Left cardiac atrium (tissue), 4 donors: ENCODE data around the gene FBXW5. TPM values are rescaled to one million over a fixed set of nuclear protein-coding genes. Genes with fewer than 3 reads are reported as not detected.
A peak's percentile ranks its signal among the peaks of the same experiment; 100 is the strongest.

Source experiments
- ATAC-seq, 2 donors: fragments of 200-7000 bp; cut with Tn5 transposase; one replicate each; pipeline ENCODE4 v1.9.1; 2020; ENCODE audit warnings: mild to moderate bottlenecking in 2 of 2, moderate library complexity in 2 of 2
- DNase-seq: peaks from one replicate; pipeline ENCODE4 v3.0.0-alpha.2; 2020
- intact Hi-C, 2 donors: fragments of 100-400 bp; cut with DNase I; formaldehyde crosslinking; loops; one replicate each; pipeline versions ENCODE4 v1.14.1 to v1.15.1; 2022 to 2023
- total RNA-seq, 2 donors: library from RNA; stranded (reverse); fragmentation: NEBNext Ultra II Directional; extraction: Animal tissue kit (Norgen Biotek cat#: 25700); gene quantifications; one replicate each; pipeline ENCODE4 v1.2.1, GENCODE V29; 2021
- donor health status: DM: no; HTN: yes; CAD: no.
- donor health status: DM: no; HTN: yes; CAD: no; lungs with severe emphysema.
- donor health status: DM: yes; HTN: yes; CAD: no.
- donor health status: Dilated cardiomyopathy.

FBXW5 gene
- total RNA-seq, 2 donors from 2014 or later = 98.4 to 130 TPM

DNA sequence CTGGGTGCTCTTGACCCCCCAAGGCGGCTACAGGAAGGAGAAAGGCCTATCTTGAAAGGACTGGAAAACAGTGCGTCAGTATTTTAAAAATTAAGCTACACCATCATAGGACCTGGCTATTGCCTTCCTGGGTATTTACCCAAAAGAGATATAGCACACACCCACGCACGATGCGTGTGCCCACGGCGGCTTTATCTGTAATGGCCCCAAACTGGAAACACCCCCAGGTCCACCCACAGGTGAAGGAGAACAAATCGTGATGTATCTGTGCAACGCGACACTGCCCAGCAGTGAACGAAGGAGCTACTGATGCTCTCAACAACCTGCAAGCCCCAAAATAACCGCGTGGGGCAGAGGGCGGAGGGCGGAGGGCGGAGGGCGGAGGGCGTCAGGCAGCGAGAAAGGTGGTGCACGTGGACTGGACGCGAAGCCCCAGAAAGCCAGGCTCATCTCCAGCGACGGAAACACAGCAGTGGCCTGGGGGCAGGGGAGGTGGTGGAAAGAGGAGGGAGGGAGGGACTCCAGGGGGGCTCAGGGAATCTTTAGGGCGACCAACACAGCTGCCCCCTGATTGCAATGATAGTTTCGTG, 20.4 kb upstream of the FBXW5 start:
- no peak for ATAC-seq
- intact Hi-C loops = no loop called here
- no peak for DNase-seq

DNA sequence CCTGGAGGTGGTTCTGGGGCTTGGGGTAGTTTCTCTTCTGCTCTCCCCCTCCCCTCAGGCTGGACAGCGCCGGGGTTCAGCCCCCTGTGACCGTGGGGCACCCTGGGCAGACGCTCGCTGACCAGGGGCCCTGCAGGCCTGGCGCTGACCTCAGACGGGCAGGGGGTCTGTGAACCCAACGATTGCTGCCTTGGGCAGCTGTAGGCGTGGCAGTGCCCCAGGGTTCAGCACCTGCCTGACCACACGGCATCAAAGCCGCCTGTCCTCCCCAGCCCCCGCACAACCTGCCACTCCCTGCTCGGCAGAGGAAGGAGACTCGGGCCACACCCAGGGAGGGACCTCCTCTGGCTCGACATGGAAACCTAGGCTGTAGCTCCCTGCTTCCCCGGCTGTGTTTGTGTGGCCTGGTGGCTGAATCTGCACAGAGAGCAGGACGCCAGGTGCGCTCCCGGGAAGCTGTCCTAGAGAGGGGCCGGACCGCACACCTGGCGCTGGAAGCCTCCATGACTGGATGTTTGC, 19.7 kb upstream of the FBXW5 start:
- DNase-seq (no peak), ATAC-seq (no peak)
- intact Hi-C loops = no loop called here

DNA sequence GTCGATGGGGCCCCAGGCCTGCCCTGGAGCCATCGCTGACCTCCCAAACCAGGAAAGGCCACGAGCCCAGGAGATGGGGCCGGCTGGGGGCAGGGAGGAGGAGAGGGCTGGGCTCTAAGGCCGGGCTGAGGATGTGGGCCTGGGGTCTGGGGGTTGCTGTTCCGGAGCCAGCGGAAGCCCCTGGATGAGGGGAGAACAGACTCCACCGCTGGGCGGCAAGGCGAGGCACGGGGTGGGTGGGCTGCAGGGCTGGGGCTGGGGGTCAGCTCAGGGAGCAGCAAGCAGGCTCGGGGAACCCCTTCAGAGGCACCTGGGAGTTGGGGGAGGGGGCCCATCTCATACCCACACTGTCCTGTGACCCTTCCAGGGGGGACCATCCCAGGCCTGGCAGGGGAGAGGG, 19.2 kb upstream of the FBXW5 start:
- intact Hi-C loops = no loop called here
- DNase-seq = no peak
- ATAC-seq = no peak

DNA sequence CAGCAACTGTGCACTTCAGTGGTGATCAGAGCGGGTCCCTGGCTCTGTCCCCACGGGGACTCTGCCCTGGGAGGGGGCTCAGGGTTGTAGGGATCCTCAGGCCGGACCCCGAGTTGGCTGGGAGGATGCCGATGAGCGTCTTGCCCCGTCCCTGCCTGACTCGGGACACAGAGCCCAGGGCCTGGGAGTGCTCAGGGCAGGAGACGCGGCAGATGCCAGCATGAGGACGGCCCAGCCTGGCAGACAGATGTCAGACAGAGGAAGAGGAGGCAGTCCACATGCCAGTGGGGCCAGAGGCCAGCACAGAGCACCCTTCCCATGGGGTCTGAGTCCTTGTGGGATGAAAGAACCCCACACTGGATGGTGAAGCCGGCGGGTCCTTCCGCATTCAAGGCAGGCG, 18.8 kb upstream of the FBXW5 start:
- intact Hi-C loops = no loop called here
- DNase-seq (no peak), ATAC-seq (no peak)

DNA sequence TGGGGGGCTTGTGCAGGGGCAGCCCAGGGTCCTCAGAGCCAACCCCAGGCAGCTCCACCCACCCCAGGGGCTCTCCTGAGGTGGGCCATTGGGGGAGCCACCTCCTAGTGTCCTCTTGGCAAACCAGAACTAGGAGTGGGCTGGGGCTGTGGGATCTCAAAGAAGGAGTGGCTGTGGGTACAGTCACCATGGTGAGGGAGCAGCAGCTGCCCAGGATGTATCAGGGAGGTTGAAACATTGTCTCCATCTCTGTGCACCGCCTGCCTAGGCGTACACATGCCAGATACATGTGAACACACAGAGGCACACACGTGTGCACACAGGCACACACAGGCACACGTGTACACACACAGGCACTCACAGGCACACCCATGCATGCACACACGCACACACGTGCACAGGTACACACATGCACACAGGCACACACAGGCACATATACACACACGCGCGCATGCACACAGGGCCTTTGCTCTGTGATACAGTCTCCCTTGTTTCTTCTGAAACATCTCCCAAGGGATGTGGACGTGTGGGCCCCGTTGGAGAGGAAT, 18.2 kb upstream of the FBXW5 start:
- ATAC-seq = no peak
- no peak for DNase-seq
- intact Hi-C loops = no loop called here

DNA sequence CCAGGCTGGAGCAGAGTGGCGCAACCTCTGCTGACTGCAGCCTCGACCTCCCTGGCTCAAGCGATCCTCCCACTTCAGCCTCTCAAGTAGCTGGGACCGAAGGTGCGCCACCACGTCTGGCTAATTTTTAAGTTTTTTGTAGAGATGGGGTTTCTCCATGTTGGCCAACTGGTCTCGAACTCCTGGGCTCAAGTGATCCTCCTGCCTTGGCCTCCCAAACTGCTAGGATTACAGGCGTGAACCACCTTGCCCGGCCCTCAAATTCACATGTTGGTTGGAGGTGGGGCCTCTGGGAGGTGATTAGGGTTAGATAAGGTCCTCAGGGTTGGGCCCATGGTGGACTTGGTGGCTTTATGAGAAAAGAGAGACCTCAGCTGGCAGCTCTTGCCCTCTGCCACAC, 17.6 kb upstream of the FBXW5 start:
- intact Hi-C loops = no loop called here
- no peak for ATAC-seq
- no peak for DNase-seq

DNA sequence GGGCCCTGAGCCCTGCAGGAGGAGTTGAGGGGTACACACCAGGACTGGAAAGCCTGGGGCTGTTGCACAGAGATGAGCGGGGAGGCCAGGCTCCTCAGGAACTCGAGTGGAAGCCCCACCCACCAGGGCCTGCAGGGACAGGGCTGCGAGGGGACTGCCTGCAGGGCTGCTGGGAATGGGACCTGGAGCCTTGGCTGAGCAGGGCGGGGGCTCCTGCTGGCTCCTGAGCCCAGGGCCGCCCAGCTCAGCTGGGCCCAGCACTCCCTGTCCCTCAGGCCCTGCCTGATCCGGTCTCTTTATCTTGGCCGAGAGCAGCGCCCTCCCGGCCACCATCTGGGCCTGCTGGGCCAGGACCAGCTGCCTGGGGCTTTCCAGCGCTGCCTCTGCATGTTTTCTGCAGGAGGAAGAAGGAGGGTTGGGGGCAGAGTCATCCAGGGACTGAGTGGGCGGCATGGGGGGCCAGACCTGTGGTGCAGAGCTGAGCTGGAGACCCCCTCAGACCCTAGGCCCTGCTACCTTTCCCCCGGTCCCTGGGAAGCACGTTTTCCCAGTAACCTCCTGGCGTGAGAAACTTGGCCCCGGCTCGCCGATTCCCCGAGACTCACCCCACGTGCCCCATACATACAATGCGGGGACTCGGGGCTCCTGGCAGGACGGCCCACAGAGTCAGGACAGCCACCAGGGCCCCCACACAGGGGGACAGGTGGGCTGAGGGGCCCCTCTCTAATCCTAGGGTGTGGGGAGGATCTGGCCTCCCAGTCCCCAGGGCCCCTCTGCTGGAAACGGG, 16.9 kb upstream of the FBXW5 start:
- intact Hi-C loops = no loop called here
- peak; percentile 79 to 93 for ATAC-seq
- DNase-seq = peak; percentile 68

DNA sequence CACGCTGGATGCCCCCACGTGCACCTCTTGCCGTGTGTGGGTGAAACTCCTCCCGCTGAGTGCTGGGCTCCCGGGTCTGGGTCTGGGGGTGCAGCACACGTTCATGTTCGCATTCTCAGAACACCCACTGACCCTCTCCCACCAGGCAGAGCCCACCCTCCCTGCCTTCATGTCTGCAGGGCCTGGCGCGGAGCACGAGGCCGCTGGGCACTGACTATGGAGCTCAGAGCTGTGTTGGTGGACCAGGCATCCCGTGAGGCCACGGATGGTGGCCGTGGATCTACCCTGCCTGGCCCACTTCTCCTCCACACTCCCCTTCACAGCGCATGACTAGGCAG, 16.4 kb upstream of the FBXW5 start:
- ATAC-seq (peak in 1 of 2 donors; percentile 2), DNase-seq (no peak)
- intact Hi-C loops = no loop called here

DNA sequence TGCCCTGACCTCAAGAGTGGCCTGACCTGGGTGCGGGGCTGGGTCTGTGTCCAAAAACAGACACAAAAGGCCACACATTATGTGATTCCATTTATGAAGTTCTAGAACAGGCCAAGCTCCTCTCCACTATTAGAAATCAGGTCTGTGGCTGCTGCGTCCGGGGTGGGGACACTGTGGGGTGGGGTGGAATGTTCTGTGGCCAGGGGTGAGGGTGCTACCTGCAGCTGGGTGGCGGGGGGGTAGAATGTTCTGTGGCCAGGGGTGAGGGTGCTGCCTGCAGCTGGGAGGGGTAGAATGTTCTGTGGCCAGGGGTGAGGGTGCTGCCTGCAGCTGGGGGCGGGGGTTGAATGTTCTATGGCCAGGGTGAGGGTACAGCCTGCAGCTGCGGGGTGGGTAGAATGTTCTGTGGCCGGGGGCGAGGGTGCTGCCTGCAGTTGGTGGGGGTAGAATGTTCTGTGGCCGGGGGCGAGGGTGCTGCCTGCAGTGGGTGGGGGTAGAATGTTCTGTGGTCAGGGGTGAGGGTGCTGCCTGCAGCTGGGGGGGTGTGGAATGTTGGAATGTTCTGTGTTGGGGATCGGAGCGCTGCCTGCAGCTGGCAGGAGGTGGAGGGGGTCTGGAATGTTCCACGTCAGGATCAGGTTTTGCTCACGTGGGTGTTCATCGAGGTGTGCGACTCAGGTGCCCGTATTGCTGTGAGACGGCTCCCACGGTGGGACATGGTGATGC, 15.8 kb upstream of the FBXW5 start:
- ATAC-seq (no peak), DNase-seq (no peak)
- intact Hi-C loops = no loop called here

DNA sequence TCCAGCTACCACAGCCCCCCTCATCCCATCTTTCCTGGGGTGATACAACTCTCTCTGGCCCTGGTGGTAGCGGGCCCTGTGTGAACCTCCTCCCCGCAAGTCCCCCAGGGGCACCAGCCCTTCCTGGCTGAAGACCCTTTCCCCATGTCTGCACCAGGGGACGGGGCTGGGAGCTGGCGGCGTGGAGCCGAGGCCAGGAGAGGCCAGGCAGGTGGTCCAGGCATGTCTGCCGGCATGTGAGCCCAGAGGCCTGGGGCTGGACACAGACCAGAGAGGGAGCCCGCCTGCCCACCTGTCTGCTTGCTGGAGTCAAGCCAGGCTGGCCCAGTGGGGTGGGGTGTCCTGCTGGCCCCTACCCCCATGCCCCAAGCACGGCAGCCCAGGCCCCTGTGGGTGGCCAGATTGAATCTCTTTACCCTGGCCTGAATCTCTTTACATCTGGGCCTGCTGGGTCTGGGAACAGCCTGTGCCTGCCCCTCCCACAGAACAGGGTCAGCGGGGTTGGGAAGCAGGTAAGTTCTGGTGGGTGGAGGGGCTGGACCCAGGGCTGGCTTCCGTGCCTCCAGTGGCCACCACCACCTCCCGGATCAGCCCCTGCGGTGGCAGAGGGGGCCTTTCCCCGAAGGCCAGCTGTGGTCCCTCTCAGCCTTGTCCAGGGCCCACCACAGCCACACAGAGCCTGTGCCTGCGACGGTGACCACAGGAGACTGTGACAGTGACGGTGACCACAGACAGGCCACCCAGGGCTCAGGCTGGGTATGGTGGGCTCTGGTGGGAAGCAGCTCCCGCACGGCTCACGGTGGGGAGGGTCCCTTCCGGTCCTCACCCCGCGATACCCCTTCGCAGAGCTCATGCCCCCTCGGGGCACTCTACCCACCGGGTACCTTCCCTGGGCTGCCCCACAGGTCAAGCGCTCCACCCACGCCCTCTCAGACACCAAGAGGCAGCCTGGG, 14.6 kb upstream of the FBXW5 start:
- intact Hi-C loops = no loop called here
- ATAC-seq (no peak), DNase-seq (no peak)

DNA sequence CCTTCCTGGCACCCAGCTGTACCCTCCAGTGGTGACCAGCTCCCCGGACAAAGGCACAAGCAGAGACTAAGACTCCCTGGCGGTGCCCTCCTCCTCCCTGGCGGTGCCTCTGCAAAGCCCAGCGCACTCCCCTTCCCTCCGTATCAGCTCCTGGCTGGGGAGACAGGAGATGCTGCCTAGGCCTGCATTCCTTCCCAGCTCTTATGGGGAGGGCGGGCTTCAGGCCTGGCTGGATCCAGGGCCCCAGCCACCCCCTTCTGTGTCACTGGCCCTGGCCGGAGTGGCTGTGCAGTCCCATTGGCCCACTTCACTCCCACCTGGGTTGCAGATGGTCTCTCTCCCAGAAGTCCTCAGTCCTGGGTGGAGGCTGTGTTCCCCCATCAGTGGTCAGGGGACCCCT, 13.9 kb upstream of the FBXW5 start:
- ATAC-seq = no peak
- intact Hi-C loops = no loop called here
- no peak for DNase-seq

DNA sequence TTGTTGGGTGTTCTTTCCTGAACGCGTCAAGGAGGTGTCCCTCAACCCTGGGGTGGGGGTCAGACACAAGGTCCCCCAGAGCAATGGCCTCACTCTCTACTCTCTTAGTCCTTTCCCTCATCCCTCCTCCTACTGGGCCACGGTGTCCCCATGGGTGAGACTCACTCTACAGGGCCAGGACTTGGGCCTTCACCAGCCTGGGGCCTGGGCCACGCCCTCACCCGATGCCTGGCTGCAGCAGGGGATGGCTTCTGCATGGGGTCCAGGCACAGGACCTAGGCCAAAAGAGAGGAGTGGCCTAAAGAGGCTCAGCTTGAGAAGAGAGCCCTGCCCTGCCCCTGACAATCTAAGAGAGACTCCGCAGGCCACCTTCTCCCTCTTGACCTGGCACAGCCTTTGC, 13.4 kb upstream of the FBXW5 start:
- no peak for ATAC-seq
- DNase-seq = no peak
- intact Hi-C loops = no loop called here

DNA sequence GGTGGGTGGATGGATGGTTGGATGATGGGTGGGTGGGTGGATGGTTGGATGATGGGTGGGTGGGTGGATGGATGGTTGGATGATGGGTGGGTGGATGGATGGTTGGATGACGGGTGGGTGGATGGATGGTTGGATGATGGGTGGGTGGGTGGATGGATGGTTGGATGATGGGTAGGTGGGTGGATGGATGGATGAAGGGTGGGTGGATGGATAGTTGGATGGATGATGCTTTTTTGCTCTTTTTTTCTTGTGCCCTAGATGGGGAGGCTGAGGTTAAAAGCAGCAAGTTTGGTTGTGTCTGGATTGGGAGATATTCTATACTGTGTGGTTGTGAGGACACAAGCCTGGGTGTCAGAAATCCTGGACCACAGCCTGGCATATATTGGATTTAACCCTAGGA, 12.9 kb upstream of the FBXW5 start:
- ATAC-seq (no peak), DNase-seq (no peak)
- intact Hi-C loops = no loop called here

DNA sequence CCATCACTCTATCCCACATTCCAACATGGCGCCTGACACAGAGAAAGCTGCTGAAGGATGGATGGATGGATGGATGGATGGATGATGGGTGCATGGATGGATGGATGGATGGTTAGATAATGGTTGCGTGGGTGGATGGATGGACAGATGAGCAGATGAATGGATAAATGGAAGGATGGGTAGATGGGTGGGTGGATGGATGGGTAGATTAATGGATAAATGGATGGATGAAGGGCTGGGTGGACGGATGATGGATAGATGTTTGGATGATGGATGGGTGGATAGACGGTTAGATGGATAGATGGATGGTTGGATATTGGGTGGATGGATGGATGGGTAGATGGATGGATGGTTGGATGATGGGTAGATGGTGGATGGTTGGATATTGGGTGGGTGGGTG, 12.1 kb upstream of the FBXW5 start:
- DNase-seq = no peak
- no peak for ATAC-seq
- intact Hi-C loops = no loop called here

DNA sequence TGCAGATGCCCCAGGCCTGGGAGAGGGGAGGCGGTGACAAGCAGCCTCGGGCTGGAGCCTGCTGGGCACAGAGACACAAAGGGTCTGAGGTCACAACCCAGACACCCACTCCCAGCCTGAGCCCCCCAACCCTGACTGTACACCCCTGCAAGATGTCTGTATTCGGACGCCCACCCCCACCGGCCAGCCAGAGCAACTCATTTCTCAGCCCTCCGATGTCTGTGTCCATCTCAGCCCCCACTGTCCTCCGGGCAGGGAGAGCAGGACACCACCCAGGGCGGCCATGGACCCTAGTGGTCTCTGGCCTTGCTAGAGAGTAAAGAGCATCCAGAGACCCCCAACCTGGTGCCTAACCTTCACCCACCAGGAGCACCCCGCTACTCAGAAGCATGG, 11.4 kb upstream of the FBXW5 start:
- no peak for DNase-seq
- ATAC-seq = no peak
- intact Hi-C loops = no loop called here

DNA sequence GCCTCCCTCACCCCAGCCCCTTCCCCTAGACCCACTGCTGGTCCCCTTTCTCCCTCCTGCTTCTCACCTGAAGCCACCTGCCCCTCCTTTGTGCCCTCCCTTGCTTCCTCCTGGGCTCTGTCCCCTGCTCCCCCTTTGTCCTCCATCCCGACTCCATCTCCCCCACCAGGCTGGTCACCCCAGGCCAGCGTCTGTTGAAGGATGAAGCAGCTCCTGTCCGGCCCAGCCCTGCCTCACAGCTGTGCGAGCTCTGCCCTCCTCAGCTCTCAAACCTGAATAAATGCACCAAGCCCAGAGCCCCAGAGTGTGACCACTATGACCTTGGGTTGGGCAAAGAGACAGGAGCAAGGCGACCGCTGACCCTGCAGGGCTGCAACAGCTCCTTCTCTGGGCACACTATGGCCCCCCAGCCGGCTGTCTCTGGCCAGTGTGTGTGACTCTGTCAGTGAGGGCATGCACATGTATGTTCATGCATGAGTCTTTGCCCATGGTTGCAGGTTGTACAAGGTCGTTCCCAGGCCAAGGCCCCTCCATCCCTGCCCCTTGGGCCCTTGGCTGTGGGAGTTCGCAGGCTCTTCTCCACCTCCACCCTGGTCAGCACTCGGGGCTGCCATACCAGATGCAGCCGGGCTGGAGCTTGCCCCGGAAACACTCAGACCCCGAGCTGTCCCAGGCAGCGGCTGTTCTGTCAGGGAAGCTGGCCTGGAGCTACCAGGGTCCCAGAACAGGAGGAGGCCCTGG, 10.8 kb upstream of the FBXW5 start:
- ATAC-seq (no peak), DNase-seq (no peak)
- intact Hi-C loops = no loop called here

DNA sequence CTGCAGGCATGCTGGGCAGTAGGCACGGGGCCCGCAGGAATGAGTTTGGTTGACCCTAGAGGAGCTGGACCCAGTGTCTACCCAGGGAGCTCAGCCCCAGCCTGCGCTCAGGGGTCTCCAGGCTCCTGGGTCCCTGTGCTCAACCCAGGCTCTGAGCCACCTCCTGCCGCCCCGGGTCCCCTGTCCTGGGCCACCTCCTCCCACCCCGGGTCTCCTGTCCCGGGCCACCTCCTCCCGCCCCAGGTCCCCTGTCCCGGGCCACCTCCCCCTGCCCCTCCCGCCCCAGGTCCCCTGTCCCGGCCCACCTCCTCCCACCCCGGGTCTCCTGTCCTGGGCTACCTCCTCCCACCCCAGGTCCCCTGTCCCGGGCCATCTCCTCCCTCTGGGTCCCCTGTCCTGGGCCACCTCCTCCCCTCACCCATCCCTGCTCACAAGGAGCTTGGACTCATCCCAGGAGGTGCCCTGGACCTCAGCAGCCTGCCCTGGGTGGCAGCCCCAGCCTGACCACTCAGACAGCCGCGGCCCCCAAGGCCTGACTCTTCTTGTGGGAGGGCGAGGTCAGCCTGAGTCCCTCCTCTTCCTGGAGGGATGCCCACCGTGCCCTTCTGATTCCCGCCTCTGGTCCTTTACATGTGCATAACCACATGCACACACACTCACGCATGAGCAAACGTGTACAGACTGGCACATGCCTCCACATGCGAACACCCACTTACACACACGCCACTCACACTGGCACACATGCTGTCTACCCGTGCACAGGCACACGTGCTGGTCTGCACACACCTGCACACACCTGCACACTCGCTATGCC, 9.9 kb upstream of the FBXW5 start:
- ATAC-seq = no peak
- intact Hi-C loops = no loop called here
- no peak for DNase-seq

DNA sequence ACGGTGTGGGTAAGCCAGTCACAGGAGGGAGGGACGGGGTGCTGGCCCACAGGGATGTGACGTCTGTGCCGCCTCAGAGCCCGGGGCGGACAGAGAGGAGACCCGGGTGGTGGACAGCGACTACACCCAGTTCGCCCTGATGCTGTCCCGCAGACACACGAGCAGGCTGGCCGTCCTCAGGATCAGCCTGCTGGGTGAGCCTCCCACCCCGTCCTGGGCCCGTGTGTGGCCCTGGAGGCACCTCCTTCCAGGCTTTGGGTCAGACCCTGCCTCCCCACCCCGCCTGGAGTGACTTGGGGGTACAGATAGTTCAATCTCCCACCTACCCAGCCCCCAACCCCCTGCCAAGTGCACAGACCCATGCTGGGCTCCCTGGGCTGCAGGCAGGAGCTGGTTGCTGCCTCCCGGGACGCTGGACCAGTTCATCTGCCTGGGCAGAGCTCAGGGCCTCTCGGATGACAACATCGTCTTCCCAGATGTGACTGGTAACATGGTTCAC, 9.3 kb upstream of the FBXW5 start:
- DNase-seq = no peak

More for the DNA sequence above, 9.3 kb upstream of the FBXW5 start:
- intact Hi-C loops = no loop called here
- ATAC-seq = no peak
